Fibroblast of skin of left biceps (primary cell): ENCODE results near the gene KCNH4.

Source experiments
- DNase-seq, 2 experiments: peaks; one replicate each; pipeline ENCODE4 v3.0.0-alpha.2; 2013; ENCODE audit warnings: low read depth in 2 of 2

KCNH4 gene

DNA sequence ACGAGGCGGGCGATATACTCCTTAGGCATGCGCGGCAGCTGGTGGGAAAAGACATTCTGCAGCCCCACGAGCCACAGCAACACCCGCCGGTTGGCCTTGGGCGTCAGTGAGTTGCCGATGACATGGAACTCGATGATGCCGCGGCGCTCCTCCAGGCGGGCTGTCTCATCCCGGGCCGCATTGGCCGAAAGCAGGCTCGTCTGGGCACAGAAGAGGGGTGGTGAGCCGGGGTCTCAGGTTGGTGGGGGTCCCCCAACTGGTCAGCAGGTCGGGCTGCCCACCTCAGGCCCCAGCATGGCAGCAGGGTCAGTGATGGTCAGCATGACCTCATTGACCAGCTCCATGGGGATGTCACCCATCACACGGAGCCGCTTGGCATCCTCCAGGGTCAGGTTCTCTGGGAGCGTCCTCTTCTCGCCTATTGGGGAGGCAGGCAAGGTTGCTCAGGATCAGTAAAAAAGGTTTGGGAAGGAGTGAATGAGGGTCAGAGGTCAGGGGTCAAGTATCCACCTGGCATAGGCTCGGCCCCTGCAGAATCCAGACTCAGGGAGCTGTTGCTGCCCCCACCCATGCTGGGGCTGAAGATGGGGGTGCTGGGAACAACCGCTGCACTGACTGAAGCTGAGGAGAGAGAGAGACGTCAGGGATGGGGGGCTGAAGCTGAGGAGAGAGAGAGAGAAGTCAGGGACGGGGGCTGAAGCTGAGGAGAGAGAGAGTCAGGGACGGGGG is 63.4 kb downstream of the KCNH4 start:
- no peak for DNase-seq

- DNase-seq = no peak
Observed at GRCh38 chr17:42116705-42117396, 64.1 kb downstream of the KCNH4 start.

DNA sequence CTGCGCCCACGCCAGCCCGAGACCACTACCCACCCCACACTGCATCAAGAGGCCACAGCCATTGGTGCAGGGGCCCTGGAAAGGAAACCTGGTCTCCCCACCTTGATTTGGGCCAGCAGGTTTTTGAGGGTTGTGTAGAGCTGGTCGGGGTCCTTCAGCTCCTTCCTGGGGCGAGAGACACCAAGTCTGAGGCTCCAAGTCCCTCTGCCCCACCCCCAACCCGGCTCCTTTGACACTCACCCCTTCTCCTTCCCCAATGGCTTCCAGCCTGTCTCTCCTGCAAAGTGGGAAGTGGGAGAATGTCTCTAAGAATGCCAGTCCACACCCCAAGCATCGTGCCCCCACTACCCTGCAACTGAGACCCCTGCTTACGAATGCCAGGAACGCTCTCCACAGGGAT is 66.8 kb downstream of the KCNH4 start:
- no peak for DNase-seq

DNA sequence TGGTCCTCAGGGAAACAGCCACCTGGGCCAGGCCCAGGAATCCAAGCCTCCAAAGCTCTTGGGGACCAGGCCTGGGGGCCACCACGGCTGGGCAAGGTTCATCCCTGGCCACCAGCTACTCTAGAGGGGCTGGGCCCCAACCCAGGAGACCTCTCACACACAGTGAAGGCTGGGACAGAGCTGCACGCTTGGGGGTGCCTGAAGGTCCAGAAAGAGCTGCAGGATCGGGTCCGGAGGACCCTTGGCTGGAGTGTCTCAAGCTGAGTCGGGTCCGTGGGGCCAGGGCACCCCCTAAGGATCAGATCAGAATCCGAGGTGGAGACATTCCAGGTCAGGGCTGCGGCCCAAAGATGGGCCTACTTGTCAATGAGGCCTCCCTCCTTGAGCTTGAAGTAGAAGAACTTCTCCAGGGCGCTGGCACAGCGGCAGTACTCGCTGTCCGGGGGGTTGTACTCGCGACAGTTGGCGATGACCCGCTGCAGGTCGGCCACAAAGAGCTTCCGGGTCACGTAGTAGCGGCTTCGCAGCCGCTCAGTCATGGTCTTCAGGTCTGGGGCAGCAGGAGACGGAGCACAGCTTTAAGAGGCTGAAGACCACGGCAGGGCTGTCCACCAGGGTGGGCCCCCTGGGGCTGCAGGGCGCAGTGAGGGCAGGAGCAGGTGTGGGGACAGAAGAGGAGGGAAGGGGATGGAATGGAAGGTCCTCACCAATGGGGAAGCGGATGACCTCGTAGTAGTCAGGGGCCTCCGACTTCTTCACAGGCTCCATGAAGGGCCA is 67.5 kb downstream of the KCNH4 start:
- DNase-seq = no peak

DNA sequence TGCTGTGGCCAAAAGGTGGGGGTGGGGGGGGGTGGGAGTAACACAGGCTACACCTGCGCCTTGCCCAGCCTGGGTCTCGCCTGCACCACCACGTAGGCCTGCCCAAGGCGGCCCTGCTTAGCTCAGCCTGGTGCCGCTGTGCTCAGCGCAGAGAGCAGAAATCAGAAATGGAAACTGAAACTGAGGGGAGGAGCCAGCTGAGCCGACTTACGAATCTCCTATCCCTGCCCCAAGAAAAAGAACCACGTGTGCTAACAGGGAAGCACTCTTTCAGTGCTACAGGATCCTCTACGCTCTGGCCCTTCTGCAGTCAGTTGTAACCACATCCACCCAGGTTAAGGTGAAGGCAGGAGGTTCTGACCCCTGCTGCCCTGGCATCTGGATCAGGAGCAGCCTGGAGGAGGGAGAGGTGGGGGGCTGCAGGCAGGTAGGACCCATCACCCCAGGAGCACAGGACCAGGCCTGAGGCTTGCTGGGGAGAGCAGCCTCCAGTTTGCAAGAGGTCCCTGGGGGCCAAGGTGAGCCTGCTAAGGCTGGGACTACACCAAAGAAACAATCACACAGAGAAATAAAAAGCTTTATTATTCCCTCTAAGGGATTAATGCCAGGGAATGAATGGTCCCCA is 68.3 kb downstream of the KCNH4 start, which contains the start of gene DHX58:
Gene DHX58, minus strand, starts transcription at position 163 of the 625 bp plus-strand sequence. CDS start 822 bp downstream, outside the sequence.
- no peak for DNase-seq

GRCh38 chr17:42111871-42112551 is 68.9 kb downstream of the KCNH4 start:
- DNase-seq = no peak

- DNase-seq = no peak
Observed at GRCh38 chr17:42111265-42111636, 69.7 kb downstream of the KCNH4 start.

DNA sequence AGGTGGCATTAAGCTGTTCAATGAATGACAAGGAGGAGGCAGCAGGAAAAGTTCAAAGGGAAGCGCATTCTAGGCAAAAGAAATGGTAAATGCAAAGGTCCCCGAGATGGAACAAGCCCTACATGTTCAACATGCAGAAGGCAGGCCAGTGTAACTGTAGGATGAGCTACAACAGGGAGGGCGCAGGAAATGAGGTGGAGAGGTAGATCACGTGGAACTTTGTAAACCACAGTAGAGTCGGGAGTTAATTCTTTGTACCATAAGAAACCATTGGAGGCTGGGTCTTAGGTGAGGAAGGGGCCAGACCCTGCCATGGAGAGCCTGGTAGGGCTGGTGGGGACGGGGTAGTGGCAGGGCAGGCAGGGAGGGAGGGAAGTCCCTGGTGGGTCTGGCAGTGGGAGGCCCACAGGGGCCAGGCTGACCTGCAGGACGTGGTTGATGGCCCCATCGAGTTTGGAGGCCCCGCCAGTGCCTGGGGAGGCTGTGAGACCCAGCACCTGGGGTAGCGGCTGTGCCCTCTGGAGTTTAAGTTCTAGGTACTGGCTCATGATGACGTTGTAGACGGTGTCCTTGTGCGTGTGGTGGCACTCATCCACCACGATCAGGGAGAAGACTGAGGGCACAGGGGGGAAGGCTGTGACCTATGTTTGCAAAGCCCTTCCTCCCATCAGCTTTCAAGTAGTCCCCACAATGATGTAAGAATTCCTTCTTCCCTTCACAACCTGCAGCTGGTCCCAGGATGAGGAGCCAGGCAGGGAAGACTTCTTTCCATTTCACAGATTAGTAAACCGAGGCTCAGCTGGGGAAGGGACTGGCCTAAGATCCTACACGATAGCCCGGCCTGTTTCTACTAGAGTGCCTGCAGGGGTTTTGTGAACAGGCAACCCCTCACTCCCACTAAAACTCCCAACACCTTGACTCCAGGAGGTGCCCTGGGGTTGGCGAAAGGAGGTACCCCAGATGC is 70.4 kb downstream of the KCNH4 start:
- DNase-seq = no peak

DNA sequence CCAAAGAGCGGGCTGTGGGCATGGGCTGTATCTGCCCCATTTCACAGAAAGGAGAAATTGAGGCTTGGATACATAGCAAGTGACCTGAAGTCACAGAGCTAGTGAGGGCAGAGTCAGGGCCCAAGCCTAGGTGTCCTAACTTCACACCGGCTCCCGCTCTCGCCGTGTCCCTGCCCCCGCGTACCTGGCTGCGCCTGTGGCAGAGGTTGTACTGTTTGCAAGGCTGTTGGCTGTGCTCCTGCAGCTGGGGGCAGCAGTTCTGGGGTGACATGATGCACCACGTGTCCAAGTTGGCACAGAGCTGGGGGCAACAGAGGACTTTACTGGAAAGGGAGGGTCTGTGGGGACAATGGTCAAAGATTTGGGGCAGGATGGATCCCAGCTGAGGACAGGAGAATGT is 71.9 kb downstream of the KCNH4 start:
- DNase-seq = no peak

GRCh38 chr17:42107597-42108576 is 73.1 kb downstream of the KCNH4 start:
- DNase-seq = no peak

DNA sequence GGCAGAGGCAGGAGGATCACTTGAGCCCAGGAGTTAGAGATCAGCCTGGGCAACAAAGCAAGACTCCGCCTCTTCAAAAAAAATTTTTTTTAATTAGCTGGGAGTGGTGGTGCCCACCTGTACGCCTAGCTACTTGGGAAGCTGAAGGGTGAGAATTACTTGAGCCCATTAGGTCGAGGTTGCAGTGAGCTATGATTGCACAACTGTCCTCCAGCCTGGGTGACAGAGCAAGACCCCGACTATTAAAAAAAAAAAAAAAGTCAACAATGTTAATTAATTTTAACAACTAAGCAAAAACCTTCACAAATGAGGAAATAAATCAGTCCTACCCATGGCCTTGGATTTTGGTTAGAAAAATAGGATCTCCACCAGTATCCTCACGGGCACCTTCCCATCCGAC is 73.8 kb downstream of the KCNH4 start:
- no peak for DNase-seq
